Activated T-cell treated with anti-CD3 and anti-CD28 coated beads for 48 hours (primary cell): Measurements from ENCODE around the gene DZIP1L.
"Not testable (repeated sequence)": the region's sequence is repeated elsewhere in the genome, so short reads cannot be mapped to it uniquely, and the experiment has no call there.

ENCODE experiments used
- DNase-seq: peaks from one replicate; pipeline ENCODE4 v3.0.0-alpha.2; 2020; ENCODE audit warnings: low read depth

Gene DZIP1L

DNA sequence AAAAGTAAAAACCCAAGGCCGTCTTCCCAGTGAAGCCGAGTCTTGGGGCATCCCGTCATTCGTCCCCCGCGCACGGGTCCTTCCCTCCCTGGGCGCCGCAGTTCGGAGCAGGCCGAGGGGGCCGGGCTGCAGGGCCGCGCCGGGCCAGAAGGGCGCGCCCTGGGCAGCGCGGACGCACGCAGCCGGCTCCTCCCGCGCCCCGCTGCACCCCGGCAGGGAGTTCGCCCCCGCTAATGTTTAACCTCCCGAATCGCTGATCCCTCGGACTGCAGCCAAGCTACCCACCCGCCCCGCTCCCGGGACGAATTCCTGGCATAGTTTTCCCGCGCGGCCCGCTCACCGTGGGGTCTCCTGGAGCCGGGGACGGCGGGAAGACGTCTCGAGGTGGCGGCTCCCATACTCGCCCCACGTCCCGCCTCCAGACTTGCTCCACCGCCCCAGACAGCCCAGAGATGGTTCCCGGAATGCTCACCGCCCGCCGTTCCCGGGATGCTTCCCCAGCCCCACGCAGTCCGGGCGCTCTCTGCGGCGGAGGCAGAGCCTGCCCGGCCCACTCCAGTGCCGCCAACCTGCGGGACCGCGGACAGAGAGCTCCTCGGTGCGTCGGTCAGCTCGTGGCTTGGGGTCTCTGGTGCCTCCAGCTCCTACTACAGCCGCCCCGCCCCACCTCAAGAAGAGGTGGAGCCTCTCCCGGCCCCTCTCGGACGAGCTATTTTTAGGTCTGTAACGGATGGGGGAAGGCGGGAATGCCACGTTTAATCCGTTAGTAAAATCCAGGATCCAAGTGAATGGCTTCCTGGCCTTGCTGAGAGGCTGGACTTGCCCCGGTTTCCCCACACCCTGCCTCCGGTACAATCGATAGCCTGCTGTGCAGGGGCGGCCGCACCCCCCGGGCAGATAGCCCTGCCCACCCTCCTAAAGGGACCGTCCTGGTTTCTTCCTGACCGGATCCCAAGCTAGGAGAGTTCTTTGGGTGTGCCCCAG is at the start of gene DZIP1L:
TSS of gene DZIP1L (minus strand) at position 621 of the 984 bp plus-strand sequence. CDS start 11,637 bp downstream, outside the sequence.
- peak; percentile 39 for DNase-seq

DNA sequence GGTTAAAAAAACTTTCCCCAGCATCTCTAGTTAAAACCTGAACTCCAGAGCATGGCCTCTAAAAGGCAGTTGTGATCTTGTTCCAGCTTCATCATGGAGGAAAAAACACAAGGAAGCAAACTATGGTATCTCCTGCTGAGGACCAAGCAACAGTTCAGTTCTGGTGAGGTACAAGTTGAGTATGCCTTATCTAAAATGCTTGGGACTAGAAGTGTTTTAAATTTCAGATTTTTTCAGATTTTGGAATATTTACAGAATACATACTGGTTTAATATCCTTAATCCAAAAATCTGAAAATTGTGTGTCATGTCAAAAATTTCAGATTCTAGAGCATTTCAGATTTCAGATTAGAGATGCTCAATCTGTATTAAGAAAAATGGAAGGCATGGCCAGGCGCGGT is 49.7 kb upstream of the DZIP1L start:
- DNase-seq = no peak

DNA sequence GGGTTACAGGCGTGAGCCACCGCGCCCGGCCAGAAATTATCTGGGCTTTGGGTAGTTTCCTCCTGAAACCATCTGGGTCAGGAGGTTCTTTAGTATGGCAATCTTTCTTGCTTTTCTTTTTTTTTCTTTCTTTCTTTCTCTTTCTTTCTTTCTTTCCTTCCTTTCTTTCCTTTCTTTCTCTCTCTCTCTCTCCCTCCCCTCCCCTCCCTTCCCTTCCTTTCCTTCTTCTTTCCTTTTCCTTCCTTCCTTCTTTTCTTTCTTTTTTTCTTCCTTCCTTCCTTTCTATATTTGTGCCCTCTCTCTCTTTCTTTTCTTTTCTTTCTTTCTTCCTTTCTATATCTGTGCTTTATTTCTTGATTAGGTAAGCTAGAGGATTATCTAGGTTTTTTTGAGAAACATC is 42.3 kb upstream of the DZIP1L start:
- no peak for DNase-seq

GRCh38 chr3:138154534-138154933 is 39.1 kb upstream of the DZIP1L start:
- DNase-seq = no peak

DNA sequence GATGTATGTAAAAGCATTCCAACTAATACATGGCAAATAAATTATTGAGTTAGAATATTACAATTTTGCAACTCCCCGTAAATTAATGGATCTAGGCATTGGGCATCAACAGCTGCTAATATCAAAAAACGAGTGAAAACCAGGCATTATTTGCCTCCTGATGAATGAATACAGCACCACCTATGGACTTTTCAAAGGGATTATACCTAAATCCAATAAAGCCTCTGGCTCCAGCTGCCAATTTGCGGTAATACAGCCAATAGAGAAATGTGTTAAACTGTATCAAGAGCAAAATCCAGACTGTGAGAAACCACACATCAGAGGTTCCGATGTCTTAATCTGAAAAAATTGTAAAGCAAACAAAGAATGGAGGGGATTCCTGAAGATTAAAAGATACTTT is 33.1 kb upstream of the DZIP1L start:
- no peak for DNase-seq

- not testable (repeated sequence) for DNase-seq
These were observed 26.8 kb upstream of the DZIP1L start for GRCh38 chr3:138142181-138142580.

GRCh38 chr3:138140940-138141339 is 25.5 kb upstream of the DZIP1L start:
- no peak for DNase-seq

DNA sequence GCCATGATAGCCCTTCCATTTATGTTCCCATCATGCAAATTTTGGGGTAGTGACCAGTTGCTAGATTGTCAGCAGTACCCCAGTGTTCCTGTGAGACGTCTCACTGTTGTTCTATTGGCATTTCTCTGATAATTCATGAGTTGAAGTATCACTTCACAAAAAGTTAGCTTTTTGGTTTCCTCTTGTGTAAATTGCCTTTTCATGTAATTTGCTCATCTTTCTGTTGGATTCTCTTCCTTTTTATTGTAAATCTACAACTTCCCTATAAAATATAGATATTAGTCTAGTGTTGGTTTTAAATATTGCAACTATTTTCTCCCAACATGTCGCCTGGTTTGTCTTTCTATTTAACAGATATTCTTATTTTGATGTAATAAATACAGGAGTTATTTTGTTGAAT is 24.3 kb upstream of the DZIP1L start:
- DNase-seq = no peak

GRCh38 chr3:138137861-138138260 is 22.5 kb upstream of the DZIP1L start:
- no peak for DNase-seq

DNA sequence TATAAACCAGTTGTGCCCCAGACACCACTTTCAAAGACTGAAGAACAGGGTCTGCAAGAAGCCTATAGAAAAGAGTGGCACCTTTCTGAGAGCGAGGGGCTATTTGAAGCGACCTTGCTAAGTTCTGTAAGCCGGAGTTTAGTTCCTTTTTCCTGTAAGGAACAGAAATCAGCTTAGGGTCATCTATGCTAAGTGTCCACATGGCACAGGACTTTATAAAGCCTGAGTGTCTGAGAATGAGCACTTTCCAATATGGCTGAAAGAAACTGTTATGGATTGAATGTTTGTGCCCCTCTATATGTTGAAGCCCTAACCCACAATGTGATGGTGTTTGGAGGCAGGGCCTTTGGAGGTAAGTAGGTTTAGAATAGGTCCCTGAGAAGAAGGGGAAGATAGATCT is 20.8 kb upstream of the DZIP1L start:
- DNase-seq = no peak

GRCh38 chr3:138135833-138136194 is 20.4 kb upstream of the DZIP1L start:
- DNase-seq = no peak

DNA sequence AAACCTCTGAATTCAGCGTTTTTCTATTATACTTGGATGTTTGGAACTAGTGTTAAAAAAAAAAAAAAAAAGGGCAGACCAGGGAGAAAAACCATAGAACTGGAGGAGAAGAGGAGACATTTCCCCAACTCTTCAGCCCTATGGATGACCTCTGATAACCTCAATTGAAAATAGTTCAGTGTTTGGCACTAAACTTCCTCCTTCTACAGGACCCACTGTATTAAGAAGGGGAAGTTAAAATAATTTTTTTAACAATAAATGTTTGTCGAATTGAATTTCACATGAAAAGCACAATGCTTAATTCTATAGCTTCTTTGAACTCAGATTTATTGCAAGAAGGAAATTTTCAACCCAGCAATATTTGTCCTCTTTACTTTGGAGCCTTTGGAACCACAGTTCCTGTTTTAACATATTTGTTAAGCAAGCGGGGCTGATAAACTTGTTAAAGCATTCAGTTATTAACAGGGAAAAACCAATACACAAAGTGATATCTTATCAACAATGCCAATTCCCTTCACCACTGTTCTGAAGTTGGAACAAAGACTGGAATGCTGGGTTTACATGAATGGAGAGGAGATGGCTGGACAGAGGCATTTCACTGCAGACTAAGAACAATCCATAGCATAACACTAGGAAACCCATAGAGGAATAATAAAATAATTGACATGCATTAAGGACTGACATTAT is 19.9 kb upstream of the DZIP1L start:
- DNase-seq = no peak

DNA sequence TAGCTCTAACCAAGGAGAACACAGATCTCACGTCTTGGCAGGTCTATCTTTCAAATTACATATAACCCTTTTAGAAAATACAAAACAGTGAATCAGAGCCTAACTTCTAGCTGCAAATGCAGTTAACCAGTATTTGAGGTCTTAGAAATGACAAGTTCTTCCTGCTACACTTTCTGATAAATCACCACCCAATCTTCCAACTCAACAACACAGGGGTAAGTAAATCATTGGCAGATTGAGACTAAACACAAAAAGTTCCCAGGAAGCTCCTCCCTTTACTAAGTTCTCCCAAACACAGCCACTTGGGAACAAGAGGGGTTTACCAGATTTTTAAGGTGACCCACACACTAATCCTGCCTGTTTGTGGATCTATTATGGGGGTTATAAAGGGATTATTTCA is 16.8 kb upstream of the DZIP1L start, which contains the start of gene A4GNT:
TSS of gene A4GNT (minus strand) at position 152 of the 400 bp plus-strand sequence. CDS start 1,134 bp downstream, outside the sequence.
- no peak for DNase-seq

DNA sequence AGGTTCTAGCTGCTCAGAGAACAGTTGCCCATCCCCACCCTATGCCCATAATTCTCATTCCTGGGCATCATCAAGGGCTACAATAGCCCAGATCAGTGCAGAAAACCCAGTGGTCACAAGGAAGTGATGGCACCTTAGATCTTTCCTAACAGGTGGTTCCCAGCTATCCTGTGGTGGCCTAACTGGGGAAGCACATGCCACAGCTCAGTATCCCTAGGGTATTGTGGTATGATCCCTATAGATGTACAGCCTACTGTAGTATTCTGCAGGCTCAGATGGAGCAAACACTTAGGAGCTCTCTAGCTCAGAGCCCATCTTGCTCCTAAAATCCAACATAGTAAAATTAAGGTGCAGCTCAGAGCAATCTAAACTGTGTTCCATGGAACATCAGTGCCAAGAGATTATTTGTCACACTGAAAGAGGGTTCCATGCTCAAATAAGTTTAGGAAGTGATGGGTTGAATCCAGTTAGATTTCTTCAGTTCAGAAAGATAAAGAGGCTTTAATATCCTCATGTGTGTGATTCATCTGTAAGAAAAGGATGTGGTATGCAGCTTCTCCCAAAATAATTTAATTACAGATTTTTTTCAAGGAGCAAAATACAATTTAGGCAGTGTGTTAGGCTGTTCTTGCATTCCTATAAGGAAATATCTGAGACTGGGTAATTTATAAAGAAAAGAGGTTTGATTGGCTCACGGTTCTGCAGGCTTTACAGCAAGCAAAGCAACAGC is 12.4 kb upstream of the DZIP1L start:
- DNase-seq = no peak

DNA sequence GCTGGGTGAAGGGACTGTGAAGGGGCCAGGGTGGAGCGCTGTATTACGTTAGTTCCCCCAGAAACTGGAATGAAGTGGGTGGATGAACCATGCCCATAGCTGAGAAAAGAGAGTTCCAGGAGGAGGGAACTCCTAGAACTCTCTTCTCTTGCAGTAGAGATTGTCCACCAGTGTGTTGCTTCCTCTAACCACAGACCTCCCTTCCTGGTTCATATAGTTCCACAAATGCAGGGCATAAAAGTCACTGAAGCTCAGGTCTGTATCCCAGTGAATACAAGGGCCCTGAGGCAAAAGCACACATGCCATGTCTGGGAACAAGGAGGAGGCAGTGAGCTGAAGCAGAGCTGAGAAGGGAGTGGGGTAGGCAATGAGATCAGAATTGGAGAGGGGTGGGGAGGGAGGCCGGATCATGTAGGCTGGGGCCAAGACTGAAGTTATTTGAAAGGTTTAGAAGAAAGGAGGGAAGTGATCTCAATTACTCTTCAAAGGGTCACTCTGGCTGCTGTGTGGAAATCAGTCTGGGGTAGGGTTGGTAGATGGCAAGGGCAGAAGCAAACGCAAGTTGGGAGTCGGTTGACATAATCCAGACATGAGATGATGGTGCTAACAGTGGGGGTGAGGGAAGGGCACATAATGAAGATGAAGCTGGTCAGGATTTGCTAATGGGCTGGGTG is 10.3 kb upstream of the DZIP1L start:
- no peak for DNase-seq

GRCh38 chr3:138124706-138125355 is 9.4 kb upstream of the DZIP1L start:
- no peak for DNase-seq

GRCh38 chr3:138124188-138124587 is 8.8 kb upstream of the DZIP1L start:
- DNase-seq = no peak

- no peak for DNase-seq
These were observed 4.0 kb upstream of the DZIP1L start for GRCh38 chr3:138119423-138119766.

DNA sequence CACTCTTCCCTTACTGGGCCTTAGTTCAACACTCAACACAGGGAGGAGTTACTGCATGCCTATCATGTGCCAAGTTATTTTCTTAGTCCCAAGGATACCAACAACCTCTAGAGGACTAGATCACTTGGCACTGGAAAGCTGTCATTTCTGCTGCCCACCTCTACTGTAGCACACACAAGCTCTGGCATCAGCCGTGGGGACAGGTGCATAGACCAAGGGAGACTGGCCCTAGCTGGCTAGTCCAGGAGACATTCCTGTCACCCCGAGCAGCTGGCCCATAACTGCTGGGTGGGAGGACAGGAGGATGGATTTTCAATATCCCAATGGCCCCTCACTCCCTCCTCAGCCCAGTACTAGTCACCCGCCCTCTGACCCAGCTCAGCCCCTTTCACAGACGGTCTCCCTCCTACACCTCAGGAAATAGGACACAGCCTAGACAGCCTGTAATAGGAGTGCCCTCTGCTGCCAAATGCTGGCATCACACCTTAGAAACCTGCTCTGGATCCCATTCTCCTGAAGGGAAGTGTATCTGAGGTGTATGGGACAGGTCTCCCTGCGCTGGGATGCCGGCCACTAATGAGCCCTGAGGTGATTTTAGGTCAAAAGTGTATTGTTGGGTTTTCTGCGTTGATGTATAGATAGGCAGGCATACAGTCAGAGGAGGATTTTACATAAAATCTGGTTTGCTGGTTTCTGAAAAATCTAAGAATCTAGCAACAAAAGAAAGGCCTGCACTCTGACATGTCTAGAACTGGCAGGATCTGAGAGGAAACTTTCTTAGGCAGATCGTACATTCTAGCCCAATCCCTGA is 3.4 kb upstream of the DZIP1L start:
- DNase-seq = peak; percentile 47

GRCh38 chr3:138114431-138114918 is 933 bp downstream of the DZIP1L start:
- DNase-seq = no peak
